Neural progenitor cell (in vitro differentiated cells): Measurements from ENCODE around the gene FAM118B.

Experiments used
- CTCF ChIP-seq: fragments of 200-600 bp; sonication (generic); IDR thresholded peaks from 2 replicates; pipeline ENCODE4 v1.5.1; 2017; ENCODE audit warnings: antibody characterized with exemption, mild to moderate bottlenecking
- EZH2 ChIP-seq: fragments of 200-600 bp; sonication (generic); IDR thresholded peaks from 2 replicates; pipeline ENCODE4 v1.6.1; 2017; ENCODE audit warnings: antibody characterized with exemption, mild to moderate bottlenecking, moderate library complexity
- EZH2phosphoT487 ChIP-seq: fragments of 200-600 bp; sonication (generic); IDR thresholded peaks from 2 replicates; pipeline ENCODE4 v1.6.1; 2017; ENCODE audit warnings: antibody characterized with exemption

- TF ChIP-seq CTCF (no peak), EZH2phosphoT487 (no peak), EZH2 (no peak)
Observed at GRCh38 chr11:126193038-126193478, 18.5 kb upstream of the FAM118B start.
